Stimulated activated naive CD8-positive, alpha-beta T cell treated with anti-CD3 and anti-CD28 coated beads, Interleukin-15, amount 100 ng/mL, for 72 hours (primary cell): Measurements from ENCODE around the gene SBF2.
A peak's percentile ranks its signal among the peaks of the same experiment; 100 is the strongest.

Experiments used
- ATAC-seq: fragments of 150-1000 bp; cut with Tn5 transposase; 2 replicates; pipeline ENCODE4 v1.10.0; 2021; ENCODE audit warnings: mild to moderate bottlenecking, moderate library complexity
- DNase-seq, 2 donors: peaks; one replicate each; pipeline ENCODE4 v3.0.0; 2021 to 2022
- H3K27ac Mint-ChIP-seq, 2 donors: one replicate each; pipeline ENCODE4 v1.8.0; 2022; ENCODE audit warnings: mild to moderate bottlenecking in 2 of 2, mixed read lengths in 2 of 2, moderate library complexity in 2 of 2
- H3K27me3 Mint-ChIP-seq: one replicate; pipeline ENCODE4 v1.8.0; 2022; ENCODE audit warnings: mixed read lengths
- H3K4me1 Mint-ChIP-seq: one replicate; pipeline ENCODE4 v1.8.0; 2022; ENCODE audit warnings: mild to moderate bottlenecking, mixed read lengths
- H3K4me3 Mint-ChIP-seq, 2 donors: one replicate each; pipeline ENCODE4 v1.8.0; 2022; ENCODE audit warnings: mild to moderate bottlenecking in 2 of 2, mixed read lengths in 2 of 2, moderate library complexity in 1 of 2
- H3K9me3 Mint-ChIP-seq, 2 donors: one replicate each; pipeline ENCODE4 v1.8.0; 2022; ENCODE audit warnings: mixed read lengths in 2 of 2

SBF2 gene

GRCh38 chr11:9815486-9816136 lies 478.4 kb downstream of the SBF2 start:
- no peaks in the 10 kb centered on the region for H3K4me1 Mint-ChIP-seq
- ATAC-seq: no peak
- H3K4me3 Mint-ChIP-seq: no peak overlapping the region
- no peaks in the 10 kb centered on the region for H3K27me3 Mint-ChIP-seq
- no peak for DNase-seq
- no peaks in the 10 kb centered on the region for H3K9me3 Mint-ChIP-seq
- no peak overlapping the region for H3K27ac Mint-ChIP-seq

GRCh38 chr11:9814108-9814507 lies 479.9 kb downstream of the SBF2 start:
- no peak overlapping the region for H3K27ac Mint-ChIP-seq
- H3K4me3 Mint-ChIP-seq: no peak overlapping the region
- H3K9me3 Mint-ChIP-seq: no peaks in the 10 kb centered on the region
- H3K27me3 Mint-ChIP-seq: no peaks in the 10 kb centered on the region
- no peak for DNase-seq
- no peak for ATAC-seq
- no peaks in the 10 kb centered on the region for H3K4me1 Mint-ChIP-seq

GRCh38 chr11:9808943-9809342 lies 485.1 kb downstream of the SBF2 start:
- no peak overlapping the region for H3K4me3 Mint-ChIP-seq
- no peaks in the 10 kb centered on the region for H3K4me1 Mint-ChIP-seq
- no peak overlapping the region for H3K27ac Mint-ChIP-seq
- ATAC-seq (no peak), DNase-seq (no peak)
- no peaks in the 10 kb centered on the region for H3K9me3 Mint-ChIP-seq
- H3K27me3 Mint-ChIP-seq: no peaks in the 10 kb centered on the region

- ATAC-seq: no peak
These were observed 486.9 kb downstream of the SBF2 start for GRCh38 chr11:9806946-9807687.

GRCh38 chr11:9804419-9804902 lies 489.6 kb downstream of the SBF2 start:
- H3K4me1 Mint-ChIP-seq: peaks cover 5% of the 10 kb centered on the region
- H3K4me3 Mint-ChIP-seq: no peak overlapping the region
- H3K9me3 Mint-ChIP-seq: no peaks in the 10 kb centered on the region
- no peaks in the 10 kb centered on the region for H3K27me3 Mint-ChIP-seq
- no peak for DNase-seq
- H3K27ac Mint-ChIP-seq: no peak overlapping the region
- ATAC-seq: no peak

More at GRCh38 chr11:9806946-9807687, 486.9 kb downstream of the SBF2 start:
- DNase-seq: no peak
- Mint-ChIP-seq H3K4me1 (no peaks in the 10 kb centered on the region), H3K4me3 (no peak overlapping the region), H3K27me3 (no peaks in the 10 kb centered on the region), H3K27ac (no peak overlapping the region), H3K9me3 (no peaks in the 10 kb centered on the region)

GRCh38 chr11:9803685-9804418 lies 490.2 kb downstream of the SBF2 start:
- H3K27me3 Mint-ChIP-seq: no peaks in the 10 kb centered on the region
- no peak overlapping the region for H3K27ac Mint-ChIP-seq
- peaks cover 10% of the 10 kb centered on the region for H3K4me1 Mint-ChIP-seq
- H3K4me3 Mint-ChIP-seq: no peak overlapping the region
- no peak for DNase-seq
- ATAC-seq: no peak
- H3K9me3 Mint-ChIP-seq: no peaks in the 10 kb centered on the region

- Mint-ChIP-seq H3K4me3 (no peak overlapping the region), H3K9me3 (no peaks in the 10 kb centered on the region), H3K27ac (peak overlapping the region in 1 of 2 donors; percentile 47), H3K4me1 (peaks cover 10% of the 10 kb centered on the region), H3K27me3 (no peaks in the 10 kb centered on the region)
- DNase-seq (no peak), ATAC-seq (no peak)
These were observed 491.6 kb downstream of the SBF2 start for GRCh38 chr11:9802291-9802861.

GRCh38 chr11:9799886-9800285 lies 494.1 kb downstream of the SBF2 start:
- peaks cover 10% of the 10 kb centered on the region for H3K4me1 Mint-ChIP-seq
- no peak overlapping the region for H3K4me3 Mint-ChIP-seq
- H3K27me3 Mint-ChIP-seq: no peaks in the 10 kb centered on the region
- DNase-seq: no peak
- no peak for ATAC-seq
- no peaks in the 10 kb centered on the region for H3K9me3 Mint-ChIP-seq
- no peak overlapping the region for H3K27ac Mint-ChIP-seq

GRCh38 chr11:9797300-9797699 lies 496.7 kb downstream of the SBF2 start:
- no peaks in the 10 kb centered on the region for H3K9me3 Mint-ChIP-seq
- no peak overlapping the region for H3K27ac Mint-ChIP-seq
- H3K27me3 Mint-ChIP-seq: no peaks in the 10 kb centered on the region
- H3K4me1 Mint-ChIP-seq: peaks cover 10% of the 10 kb centered on the region
- H3K4me3 Mint-ChIP-seq: no peak overlapping the region
- no peak for ATAC-seq
- DNase-seq: no peak

- Mint-ChIP-seq H3K4me1 (peaks cover 10% of the 10 kb centered on the region), H3K27ac (no peak overlapping the region), H3K4me3 (no peak overlapping the region), H3K9me3 (no peaks in the 10 kb centered on the region), H3K27me3 (no peaks in the 10 kb centered on the region)
- no peak for ATAC-seq
- no peak for DNase-seq
These were observed 497.2 kb downstream of the SBF2 start for GRCh38 chr11:9796854-9797253.

GRCh38 chr11:9796266-9796665 lies 497.8 kb downstream of the SBF2 start:
- H3K27me3 Mint-ChIP-seq: no peaks in the 10 kb centered on the region

GRCh38 chr11:9790703-9791102 lies 503.3 kb downstream of the SBF2 start:
- no peak for ATAC-seq

More at GRCh38 chr11:9796266-9796665, 497.8 kb downstream of the SBF2 start:
- DNase-seq (no peak), ATAC-seq (no peak)
- Mint-ChIP-seq H3K4me3 (no peak overlapping the region), H3K9me3 (no peaks in the 10 kb centered on the region), H3K4me1 (peaks cover 10% of the 10 kb centered on the region), H3K27ac (no peak overlapping the region)

GRCh38 chr11:9789910-9790309 lies 504.1 kb downstream of the SBF2 start:
- Mint-ChIP-seq H3K4me1 (peaks cover 8% of the 10 kb centered on the region), H3K27me3 (no peaks in the 10 kb centered on the region), H3K9me3 (no peaks in the 10 kb centered on the region), H3K27ac (no peak overlapping the region), H3K4me3 (no peak overlapping the region)
- no peak for DNase-seq
- no peak for ATAC-seq

More at GRCh38 chr11:9790703-9791102, 503.3 kb downstream of the SBF2 start:
- Mint-ChIP-seq H3K27ac (no peak overlapping the region), H3K4me1 (peaks cover 8% of the 10 kb centered on the region), H3K27me3 (no peaks in the 10 kb centered on the region), H3K4me3 (no peak overlapping the region), H3K9me3 (no peaks in the 10 kb centered on the region)
- DNase-seq: no peak

GRCh38 chr11:9787981-9788521 lies 506.0 kb downstream of the SBF2 start:
- H3K27ac Mint-ChIP-seq: no peak overlapping the region
- DNase-seq: no peak
- H3K9me3 Mint-ChIP-seq: no peaks in the 10 kb centered on the region
- no peaks in the 10 kb centered on the region for H3K27me3 Mint-ChIP-seq
- no peak for ATAC-seq
- H3K4me3 Mint-ChIP-seq: no peak overlapping the region
- H3K4me1 Mint-ChIP-seq: peaks cover 8% of the 10 kb centered on the region

- H3K27ac Mint-ChIP-seq: no peak overlapping the region
- H3K9me3 Mint-ChIP-seq: no peaks in the 10 kb centered on the region
- DNase-seq (no peak), ATAC-seq (no peak)
- no peak overlapping the region for H3K4me3 Mint-ChIP-seq
- peaks cover 8% of the 10 kb centered on the region for H3K4me1 Mint-ChIP-seq
- no peaks in the 10 kb centered on the region for H3K27me3 Mint-ChIP-seq
These were observed 506.8 kb downstream of the SBF2 start for GRCh38 chr11:9787260-9787659.
